SK-MEL-5 (cell line): ENCODE measurements around the gene MELTF. TPM values are rescaled to one million over a fixed set of nuclear protein-coding genes. Genes with fewer than 3 reads are reported as not detected.
"Not testable (repeated sequence)": the region's sequence is repeated elsewhere in the genome, so short reads cannot be mapped to it uniquely, and the experiment has no call there.

ENCODE experiments used
- DNase-seq: peaks from one replicate; pipeline ENCODE4 v3.0.0-alpha.2; 2016; ENCODE audit warnings: low read depth, low spot score
- in situ Hi-C: cut with HindIII; loops from 2 replicates; pipeline ENCODE4 v1.10.0; 2016; ENCODE audit warnings: low sequenced_read_pairs, high pct_unique_total_duplicates, low pct_unique_long_range_greater_than_20kb
- polyA plus RNA-seq, 2 experiments: library from polyadenylated mRNA; depleted of rRNA; stranded (reverse); fragments of >200 nt; gene quantifications; 2 replicates each; pipeline ENCODE4 v1.2.3, GENCODE V29; 2015
- total RNA-seq: library from RNA; depleted of rRNA; stranded (reverse); fragments of >200 nt; shearing (Covaris generic); gene quantifications from 2 replicates; pipeline ENCODE4 v1.2.3, GENCODE V29; 2014; rRNA removed

MELTF gene
- total RNA-seq: 188 and 210 TPM in 2 replicates
- 426 and 495 TPM in 2 replicates for polyA plus RNA-seq (2015; cell fraction: cytosol; rRNA removed)
- 460 and 516 TPM in 2 replicates for polyA plus RNA-seq (2015; cell fraction: nucleus; rRNA removed)

- in situ Hi-C loops: no loop called here
- DNase-seq: peak; percentile 75
Observed at GRCh38 chr3:197029511-197030167, at the start of gene MELTF. MELTF (minus strand) TSS chr3:197029817; CDS start chr3:197029702, 115 bp downstream.

- no peak for DNase-seq
- in situ Hi-C loops: no loop called here
Observed at GRCh38 chr3:197076415-197076814, 46.8 kb upstream of the MELTF start.

- in situ Hi-C loops: no loop called here
- DNase-seq: no peak
Observed at GRCh38 chr3:197068077-197068476, 38.5 kb upstream of the MELTF start.

DNA sequence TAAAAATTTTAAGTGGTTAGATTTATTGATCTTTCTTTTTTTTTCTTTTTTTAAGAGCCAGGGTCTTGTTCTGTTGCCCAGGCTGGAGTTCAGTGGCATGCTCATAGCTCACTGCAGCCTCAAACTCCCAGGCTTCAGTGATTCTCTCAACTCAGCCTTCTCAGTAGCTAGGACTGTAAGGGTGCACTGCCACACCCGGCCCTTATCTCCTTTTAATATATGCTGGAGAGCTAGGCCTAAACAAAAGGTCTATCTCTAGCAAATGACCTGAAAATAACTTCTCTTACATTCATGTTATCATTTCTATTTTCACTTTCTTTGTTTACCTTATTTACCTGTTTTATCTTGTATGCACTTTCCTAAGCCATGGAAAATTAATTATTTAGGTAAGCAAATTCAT lies 35.2 kb upstream of the MELTF start:
- in situ Hi-C loops: no loop called here
- no peak for DNase-seq

DNA sequence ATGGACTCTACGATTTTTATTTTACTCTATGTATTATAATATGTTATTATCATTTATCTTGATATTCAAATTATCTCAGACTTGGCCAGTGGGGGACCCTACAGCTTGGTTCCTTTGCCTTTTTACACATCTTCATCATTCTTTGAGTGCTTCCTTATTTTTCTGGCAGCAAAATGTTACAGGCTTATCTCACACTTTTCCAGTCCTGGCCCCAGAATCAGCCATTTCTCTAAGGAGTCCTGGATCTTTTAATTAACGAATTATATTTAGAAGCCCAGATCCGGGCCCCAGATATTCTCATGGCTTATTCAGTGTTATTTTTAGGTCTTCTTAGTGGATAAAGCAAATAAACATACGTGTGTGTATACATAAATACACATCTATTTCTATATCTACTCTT lies 32.8 kb upstream of the MELTF start:
- DNase-seq: no peak
- in situ Hi-C loops: no loop called here

- in situ Hi-C loops, DNase-seq: not testable (repeated sequence)
Observed at GRCh38 chr3:197051637-197052036, 22.0 kb upstream of the MELTF start.

- no peak for DNase-seq
- in situ Hi-C loops: no loop called here
Observed at GRCh38 chr3:197050511-197050910, 20.9 kb upstream of the MELTF start.

- in situ Hi-C loops: no loop called here
- no peak for DNase-seq
Observed at GRCh38 chr3:197042539-197042938, 12.9 kb upstream of the MELTF start.

DNA sequence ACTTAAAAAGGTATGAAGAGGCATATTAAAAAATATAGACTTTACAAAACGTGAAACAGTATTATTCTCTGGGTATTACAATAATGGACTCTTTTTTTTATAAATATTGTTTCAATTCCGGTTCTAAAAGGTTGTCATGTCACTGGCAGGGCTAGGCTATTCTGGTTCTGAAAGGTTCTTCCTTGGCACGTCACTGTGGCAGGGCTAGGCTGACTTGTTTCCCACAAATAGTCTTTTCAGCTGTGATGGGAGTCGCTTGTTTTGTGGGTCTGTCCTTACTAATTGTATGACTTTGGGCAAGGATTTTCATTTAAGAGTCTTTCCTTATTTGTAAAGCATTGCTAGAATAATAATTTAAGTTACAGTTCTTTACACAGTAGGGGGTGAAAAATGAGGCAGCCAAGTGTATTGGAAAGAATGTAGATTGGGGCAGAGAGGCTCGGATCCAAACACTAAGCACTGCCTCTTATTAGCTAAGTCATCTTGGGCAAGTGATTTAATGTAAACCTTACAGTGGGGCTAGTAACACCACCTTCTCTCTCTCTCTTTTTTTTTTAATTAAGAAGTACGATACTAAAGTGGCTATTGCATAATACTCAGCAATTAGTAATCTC lies 12.4 kb upstream of the MELTF start:
- no peak for DNase-seq

GRCh38 chr3:197040658-197041057 lies 11.0 kb upstream of the MELTF start:
- no peak for DNase-seq
- in situ Hi-C loops: no loop called here

More for the DNA sequence above, 12.4 kb upstream of the MELTF start:
- in situ Hi-C loops: no loop called here

- no peak for DNase-seq
- in situ Hi-C loops: no loop called here
Observed at GRCh38 chr3:197038679-197039462, 9.3 kb upstream of the MELTF start.

GRCh38 chr3:197035577-197035976 lies 6.0 kb upstream of the MELTF start:
- DNase-seq: no peak
- in situ Hi-C loops: no loop called here

DNA sequence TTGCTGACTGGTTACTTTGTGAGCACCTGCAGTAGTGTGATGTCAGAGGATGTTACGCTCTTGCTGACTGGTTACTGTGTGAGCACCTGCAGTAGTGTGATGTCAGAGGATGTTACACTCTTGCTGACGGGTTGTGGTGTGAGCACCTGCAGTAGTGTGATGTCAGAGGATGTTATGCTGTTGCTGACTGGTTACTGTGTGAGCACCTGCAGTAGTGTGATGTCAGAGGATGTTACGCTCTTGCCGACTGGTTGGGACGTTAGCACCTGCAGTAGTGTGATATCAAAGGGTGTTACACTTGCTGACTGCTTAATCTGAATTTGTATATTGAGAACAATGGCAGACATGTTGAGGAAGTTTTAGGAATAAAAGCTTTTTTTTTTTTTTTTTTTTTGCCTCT lies 5.2 kb upstream of the MELTF start:
- DNase-seq, in situ Hi-C loops: not testable (repeated sequence)

DNA sequence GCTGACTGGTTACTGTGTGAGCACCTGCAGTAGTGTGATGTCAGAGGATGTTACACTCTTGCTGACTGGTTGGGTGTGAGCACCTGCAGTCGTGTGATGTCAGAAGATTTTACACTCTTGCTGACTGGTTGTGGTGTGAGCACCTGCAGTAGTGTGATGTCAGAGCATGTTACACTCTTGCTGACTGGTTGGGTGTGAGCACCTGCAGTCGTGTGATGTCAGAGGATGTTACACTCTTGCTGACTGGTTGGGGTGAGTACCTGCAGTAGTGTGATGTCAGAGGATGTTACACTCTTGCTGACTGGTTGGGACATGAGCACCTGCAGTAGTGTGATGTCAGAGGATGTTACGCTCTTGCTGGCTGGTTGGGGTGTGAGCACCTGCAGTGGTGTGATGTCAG lies 4.1 kb upstream of the MELTF start:
- in situ Hi-C loops: not testable (repeated sequence)

GRCh38 chr3:197031315-197032285 lies 2.0 kb upstream of the MELTF start:
- in situ Hi-C loops: no loop called here
- DNase-seq: peak; percentile 98

More for the DNA sequence above, 4.1 kb upstream of the MELTF start:
- DNase-seq: not testable (repeated sequence)

- DNase-seq: no peak
- in situ Hi-C loops: no loop called here
Observed at GRCh38 chr3:197030379-197031314, 1.0 kb upstream of the MELTF start.
